AG09309 (cell line): Measurements from ENCODE around the gene C6.
"Not testable (repeated sequence)": the region's sequence is repeated elsewhere in the genome, so short reads cannot be mapped to it uniquely, and the experiment has no call there.

Experiments used
- DNase-seq: peaks from one replicate; pipeline ENCODE4 v3.0.0-alpha.2; 2010; ENCODE audit warnings: low read depth
- H3K4me3 ChIP-seq: 2 replicates; pipeline ENCODE4 v1.5.1; 2011; ENCODE audit warnings: mild to moderate bottlenecking, low read depth, low read length, moderate library complexity; ENCODE audit not compliant: control insufficient read depth
- TF ChIP-seq, protein P1 (sequence below): IDR thresholded peaks from 2 replicates; pipeline ENCODE4 v1.5.1; 2011; ENCODE audit warnings: mild to moderate bottlenecking, low read depth, low read length, inconsistent platforms; ENCODE audit not compliant: insufficient read depth, control insufficient read depth; ENCODE audit errors: missing control alignments

The C6 gene

DNA sequence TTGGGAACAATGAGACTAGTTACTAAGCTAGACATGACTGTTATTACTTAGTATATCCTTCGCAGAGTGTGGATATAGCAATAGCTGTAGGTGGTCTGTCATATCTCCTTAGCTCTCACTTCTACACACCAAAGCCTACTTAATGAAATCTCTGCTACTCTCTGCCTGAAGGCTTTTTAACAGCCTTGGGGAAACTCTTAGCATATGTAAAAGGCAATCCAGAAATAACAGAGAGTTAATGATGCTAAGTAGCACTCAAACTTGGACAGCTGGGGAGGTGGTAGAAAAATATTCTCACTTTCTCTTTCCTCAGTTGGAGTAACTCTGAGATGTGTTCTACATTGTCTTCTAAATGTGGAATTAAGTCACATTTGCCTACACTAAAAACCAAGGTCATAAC, 30.2 kb upstream of the C6 start:
- TF ChIP-seq, protein P1, sequence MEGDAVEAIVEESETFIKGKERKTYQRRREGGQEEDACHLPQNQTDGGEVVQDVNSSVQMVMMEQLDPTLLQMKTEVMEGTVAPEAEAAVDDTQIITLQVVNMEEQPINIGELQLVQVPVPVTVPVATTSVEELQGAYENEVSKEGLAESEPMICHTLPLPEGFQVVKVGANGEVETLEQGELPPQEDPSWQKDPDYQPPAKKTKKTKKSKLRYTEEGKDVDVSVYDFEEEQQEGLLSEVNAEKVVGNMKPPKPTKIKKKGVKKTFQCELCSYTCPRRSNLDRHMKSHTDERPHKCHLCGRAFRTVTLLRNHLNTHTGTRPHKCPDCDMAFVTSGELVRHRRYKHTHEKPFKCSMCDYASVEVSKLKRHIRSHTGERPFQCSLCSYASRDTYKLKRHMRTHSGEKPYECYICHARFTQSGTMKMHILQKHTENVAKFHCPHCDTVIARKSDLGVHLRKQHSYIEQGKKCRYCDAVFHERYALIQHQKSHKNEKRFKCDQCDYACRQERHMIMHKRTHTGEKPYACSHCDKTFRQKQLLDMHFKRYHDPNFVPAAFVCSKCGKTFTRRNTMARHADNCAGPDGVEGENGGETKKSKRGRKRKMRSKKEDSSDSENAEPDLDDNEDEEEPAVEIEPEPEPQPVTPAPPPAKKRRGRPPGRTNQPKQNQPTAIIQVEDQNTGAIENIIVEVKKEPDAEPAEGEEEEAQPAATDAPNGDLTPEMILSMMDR: no peak
- no peak overlapping the region for H3K4me3 ChIP-seq
- no peak for DNase-seq

DNA sequence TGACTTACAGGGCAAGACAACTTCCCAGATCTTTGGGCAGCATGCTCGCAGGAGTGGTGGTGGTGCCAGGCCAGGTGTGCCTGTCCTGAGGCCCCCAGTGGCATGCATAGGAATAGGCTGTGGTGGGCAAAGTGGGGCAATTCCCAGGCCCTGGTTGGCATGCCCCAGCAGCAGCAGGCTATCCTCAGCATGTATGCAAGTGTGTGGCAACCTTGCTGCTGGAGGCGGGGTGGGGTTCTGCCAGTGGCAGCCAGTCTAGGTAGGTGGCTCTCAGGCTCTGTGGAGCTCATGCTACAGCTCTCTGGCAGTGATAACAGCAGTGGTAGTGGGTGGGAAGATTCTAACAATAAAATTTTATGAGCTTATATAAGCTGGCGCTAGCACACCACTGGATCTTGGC, 27.7 kb upstream of the C6 start:
- no peak overlapping the region for H3K4me3 ChIP-seq
- TF ChIP-seq, protein P1: no peak
- no peak for DNase-seq

DNA sequence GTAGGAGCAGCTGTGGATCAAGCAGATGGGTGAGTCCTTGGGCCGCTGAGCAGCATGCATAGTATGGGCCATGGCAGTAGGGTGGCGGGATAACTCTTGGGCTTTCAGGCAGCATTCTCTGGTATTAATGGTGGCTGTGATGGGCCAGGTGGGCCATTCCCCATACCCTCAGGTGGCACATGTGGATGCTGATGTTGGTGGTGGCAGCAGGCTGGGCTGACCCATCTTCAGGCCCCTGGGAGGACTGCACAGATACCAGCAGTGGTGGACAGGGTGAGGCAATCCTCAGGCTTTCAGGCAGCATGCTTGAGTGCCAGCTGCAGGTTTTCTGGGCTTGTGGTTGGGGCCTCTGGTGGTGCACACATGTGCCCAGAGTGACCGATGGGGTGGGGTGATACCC, 27.1 kb upstream of the C6 start:
- no peak for DNase-seq
- H3K4me3 ChIP-seq: no peak overlapping the region
- TF ChIP-seq, protein P1: no peak

- no peak for DNase-seq
- no peak overlapping the region for H3K4me3 ChIP-seq
- TF ChIP-seq, protein P1: no peak
These were observed 21.1 kb upstream of the C6 start for GRCh38 chr5:41234475-41234874.

DNA sequence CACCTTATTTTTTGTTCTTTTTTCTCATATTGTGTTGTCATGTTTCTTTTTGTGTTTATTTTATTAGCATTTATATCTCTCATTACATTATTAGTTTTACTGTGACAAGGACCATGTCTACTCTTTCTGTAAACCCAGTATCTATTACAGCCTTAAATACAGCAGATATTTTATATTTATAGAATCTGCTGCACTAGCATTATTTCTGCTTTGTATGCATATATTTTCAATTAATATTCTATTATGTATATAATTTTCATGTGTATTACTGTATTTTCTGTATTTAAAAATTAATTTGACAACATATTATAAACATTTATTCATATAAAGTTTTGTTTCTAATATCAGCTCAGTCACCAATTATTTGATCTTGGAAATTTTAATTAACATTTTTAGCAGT, 19.5 kb upstream of the C6 start:
- H3K4me3 ChIP-seq: no peak overlapping the region
- no peak for DNase-seq
- TF ChIP-seq, protein P1: no peak

DNA sequence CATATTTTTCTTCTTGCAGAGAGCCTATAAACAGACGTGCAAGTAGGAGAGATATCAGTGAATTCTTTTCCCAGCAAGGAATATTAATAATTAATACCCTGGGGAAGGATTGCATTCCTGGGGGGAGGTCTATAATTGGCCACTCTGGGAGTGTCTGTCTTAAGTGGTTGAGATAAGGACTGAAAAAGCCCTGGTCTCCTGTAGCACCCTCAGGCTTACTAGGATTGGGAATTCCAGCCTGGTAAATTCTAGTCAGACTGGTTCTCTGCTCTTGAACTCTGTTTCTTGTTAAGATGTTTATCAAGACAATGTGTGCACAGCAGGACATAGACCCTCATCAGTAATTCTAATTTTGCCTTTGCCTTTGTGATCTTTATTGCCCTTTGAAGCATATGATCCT, 16.9 kb upstream of the C6 start:
- not testable (repeated sequence) for H3K4me3 ChIP-seq, DNase-seq

DNA sequence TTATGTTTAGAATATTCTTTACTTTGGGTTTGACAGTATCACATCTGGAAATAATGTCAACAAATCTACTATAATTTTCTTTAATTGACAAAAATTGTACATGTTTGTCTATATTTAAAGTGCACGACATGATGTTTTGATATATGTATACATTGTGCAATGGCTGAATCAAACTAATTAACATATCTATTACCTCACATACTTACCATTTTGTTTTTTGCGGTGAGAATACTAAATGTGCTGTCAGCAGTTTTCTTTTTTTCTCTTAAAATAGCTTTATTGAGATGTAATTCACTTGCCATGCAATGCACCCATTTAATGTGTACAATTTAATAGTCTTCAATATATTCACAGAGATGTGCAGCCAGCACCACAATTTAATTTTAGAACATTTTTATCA, 10.6 kb upstream of the C6 start:
- H3K4me3 ChIP-seq: no peak overlapping the region
- TF ChIP-seq, protein P1: no peak
- DNase-seq: no peak
